Esophagus muscularis mucosa (tissue), 4 donors: ENCODE results near the gene AVEN.

Source experiments
- CTCF ChIP-seq, 3 experiments: fragments of 200-600 bp in 2 of 3; fragments of 450-650 bp in 1 of 3; sonication (generic) in 2 of 3; IDR thresholded peaks; one replicate each; pipeline ENCODE4 v1.5.1; 2017 to 2019; ENCODE audit warnings: antibody characterized with exemption in 3 of 3, mild to moderate bottlenecking in 2 of 3, moderate library complexity in 1 of 3
- EP300 ChIP-seq: sonication (generic); formaldehyde crosslinking; IDR thresholded peaks from one replicate; pipeline ENCODE4 v1.6.1; 2017; ENCODE audit warnings: antibody characterized with exemption
- POLR2A ChIP-seq: fragments of 450-650 bp; IDR thresholded peaks from one replicate; pipeline ENCODE4 v1.6.1; 2017; ENCODE audit warnings: antibody characterized with exemption, moderate library complexity, mild to moderate bottlenecking, low read depth
- POLR2AphosphoS5 ChIP-seq, 2 donors: sonication (generic); formaldehyde crosslinking; IDR thresholded peaks; one replicate each; pipeline ENCODE4 v1.6.1; 2017; ENCODE audit warnings: antibody characterized with exemption in 2 of 2

GRCh38 chr15:33852570-33852969 lies 186.4 kb downstream of the AVEN start:
- TF ChIP-seq POLR2AphosphoS5 (IDR thresholded peaks at IDR 0.05) (no peak), CTCF (IDR thresholded peaks at IDR 0.05) (no peak), POLR2A (no peak), EP300 (no peak)
